Colonic mucosa (tissue), 4 donors: ENCODE data around the gene ISG15. TPM values are rescaled to one million over a fixed set of nuclear protein-coding genes. Genes with fewer than 3 reads are reported as not detected.
A peak's percentile ranks its signal among the peaks of the same experiment; 100 is the strongest.
"Not testable (repeated sequence)": the region's sequence is repeated elsewhere in the genome, so short reads cannot be mapped to it uniquely, and the experiment has no call there.

Source experiments
- DNase-seq: peaks from one replicate; pipeline ENCODE4 v3.0.0-alpha.2; 2020
- H3K27ac ChIP-seq: fragments of 200-600 bp; one replicate; pipeline ENCODE4 v1.8.0; 2021
- H3K27me3 ChIP-seq: fragments of 200-600 bp; one replicate; pipeline ENCODE4 v1.8.0; 2021
- H3K36me3 ChIP-seq: fragments of 200-600 bp; one replicate; pipeline ENCODE4 v1.8.0; 2021
- H3K4me1 ChIP-seq: fragments of 200-600 bp; one replicate; pipeline ENCODE4 v1.8.0; 2021; ENCODE audit warnings: mild to moderate bottlenecking
- H3K4me3 ChIP-seq: fragments of 200-600 bp; one replicate; pipeline ENCODE4 v1.8.0; 2021
- H3K9ac ChIP-seq, 2 donors: one replicate each; pipeline ENCODE4 v1.7.0; 2013; ENCODE audit warnings: control low read depth in 2 of 2, low read depth in 2 of 2, low read length in 2 of 2
- H3K9me3 ChIP-seq: fragments of 200-600 bp; one replicate; pipeline ENCODE4 v1.8.0; 2021
- CTCF ChIP-seq: fragments of 200-600 bp; IDR thresholded peaks from one replicate; pipeline ENCODE4 v1.8.0; 2022; ENCODE audit warnings: antibody characterized with exemption, mild to moderate bottlenecking
- intact Hi-C: fragments of 100-400 bp; cut with DNase I; formaldehyde crosslinking; loops from one replicate; pipeline ENCODE4 v1.14.1; 2022
- total RNA-seq, 2 donors: library from RNA; stranded (reverse); fragmentation: NEBNext Ultra II Directional in 1 of 2; extraction: Animal tissue kit (Norgen Biotek cat#: 25700) in 1 of 2; gene quantifications; one replicate each; pipeline ENCODE4 v1.2.1, GENCODE V29; 2021
- donor health status: healthy.
- donor health status: DM: no; HTN: no; CAD: no.
- donor health status: DM: no; HTN: no; CAD: no.

Gene ISG15
- total RNA-seq, 2 donors from 2014 or later = 21.9 to 25.2 TPM

- no peak overlapping the region for H3K9ac ChIP-seq
- TF ChIP-seq CTCF = no peak
- no peak overlapping the region for H3K4me3 ChIP-seq
- no peak overlapping the region for H3K27ac ChIP-seq
- no peaks in the 10 kb centered on the region for H3K9me3 ChIP-seq
- intact Hi-C loops = no loop called here
- peaks cover 6% of the 10 kb centered on the region for H3K4me1 ChIP-seq
- no peaks in the 10 kb centered on the region for H3K27me3 ChIP-seq
- no peak for DNase-seq
- no peaks in the 10 kb centered on the region for H3K36me3 ChIP-seq
These were observed 14.5 kb downstream of the ISG15 start for GRCh38 chr1:1027791-1028190.

- H3K4me1 ChIP-seq, H3K27ac ChIP-seq, H3K4me3 ChIP-seq, H3K36me3 ChIP-seq, intact Hi-C loops, H3K9ac ChIP-seq, DNase-seq, H3K9me3 ChIP-seq: not testable (repeated sequence)
- H3K27me3 ChIP-seq = peaks cover 10% of the 10 kb centered on the region
These were observed 17.8 kb downstream of the ISG15 start for GRCh38 chr1:1030867-1031658.

DNA sequence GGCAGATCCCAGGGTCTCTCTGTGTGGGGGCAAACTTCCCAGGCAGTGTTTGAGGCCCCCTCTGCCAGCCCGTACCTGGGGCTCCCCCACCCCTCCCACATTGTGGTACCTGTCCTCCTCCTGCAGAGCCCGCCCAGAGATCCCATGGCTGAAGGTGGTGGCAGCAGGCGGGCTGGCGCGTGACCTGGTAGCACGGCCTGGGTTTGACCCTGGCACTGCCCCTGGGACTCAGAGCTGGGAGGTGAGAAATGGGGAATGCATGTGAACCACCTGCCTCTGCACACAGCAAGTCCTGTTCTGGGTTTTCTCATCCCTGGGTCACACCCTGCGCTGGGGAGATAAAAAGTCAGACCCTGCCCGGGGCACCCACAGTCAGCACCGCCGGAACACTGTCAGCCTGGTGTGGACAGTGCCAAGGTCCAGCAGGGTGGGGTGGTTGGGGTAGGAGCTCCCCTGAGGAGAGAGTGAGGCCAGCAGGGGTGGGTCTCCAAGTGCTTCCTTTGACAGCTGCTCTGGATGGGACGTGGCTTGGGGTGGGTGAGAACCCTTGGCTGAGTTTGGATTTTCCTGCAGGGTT is 18.4 kb downstream of the ISG15 start:
- H3K4me3 ChIP-seq = no peak overlapping the region
- intact Hi-C loops = no loop called here
- H3K36me3 ChIP-seq = no peaks in the 10 kb centered on the region
- H3K9ac ChIP-seq = no peak overlapping the region
- H3K9me3 ChIP-seq = no peaks in the 10 kb centered on the region
- H3K4me1 ChIP-seq = peaks cover 7% of the 10 kb centered on the region
- DNase-seq = no peak
- TF ChIP-seq CTCF = no peak
- no peak overlapping the region for H3K27ac ChIP-seq
- peaks cover 10% of the 10 kb centered on the region for H3K27me3 ChIP-seq

GRCh38 chr1:1032424-1032823 is 19.1 kb downstream of the ISG15 start:
- peak overlapping the region; percentile 41 for H3K4me3 ChIP-seq
- peaks cover 10% of the 10 kb centered on the region for H3K27me3 ChIP-seq
- peaks cover 7% of the 10 kb centered on the region for H3K4me1 ChIP-seq
- no peak for DNase-seq
- no peaks in the 10 kb centered on the region for H3K9me3 ChIP-seq
- no peak overlapping the region for H3K27ac ChIP-seq
- no peaks in the 10 kb centered on the region for H3K36me3 ChIP-seq
- TF ChIP-seq CTCF = no peak
- peak overlapping the region in 1 of 2 donors; percentile 40 for H3K9ac ChIP-seq
- intact Hi-C loops = no loop called here

DNA sequence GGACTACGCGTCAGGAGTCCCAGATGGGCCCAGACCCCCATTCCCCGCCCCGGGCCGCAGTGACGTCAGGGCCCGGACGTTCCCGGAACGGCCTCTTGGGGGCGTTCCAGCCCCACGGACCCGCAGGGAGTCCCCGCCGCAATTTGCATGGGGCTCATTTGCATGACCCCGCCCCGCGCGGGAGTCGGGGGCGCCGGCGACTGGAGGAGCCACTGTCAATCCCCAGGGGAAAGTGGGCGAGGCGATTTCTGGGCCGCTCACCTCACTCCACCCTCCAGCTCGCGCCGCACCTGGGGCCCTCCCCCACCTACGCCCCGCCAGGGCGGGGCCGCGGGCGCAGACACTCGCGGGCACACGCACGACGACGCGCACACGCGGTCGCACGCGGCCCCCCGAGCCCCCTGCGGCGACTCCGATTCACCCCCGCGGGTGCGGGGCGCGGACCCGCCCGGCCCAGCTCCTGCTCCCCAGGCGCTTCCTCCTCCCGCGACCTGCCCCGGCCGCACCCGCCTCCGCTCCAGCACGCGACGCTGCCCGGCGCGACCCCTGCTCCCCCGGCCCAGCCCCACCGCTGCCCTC is 19.8 kb downstream of the ISG15 start:
- intact Hi-C loops = no loop called here
- Histone ChIP-seq H3K27me3 (peaks cover 10% of the 10 kb centered on the region), H3K36me3 (no peaks in the 10 kb centered on the region)

More for the DNA sequence above, 19.8 kb downstream of the ISG15 start:
- Histone ChIP-seq H3K9me3 (no peaks in the 10 kb centered on the region), H3K27ac (no peak overlapping the region), H3K4me1 (peaks cover 7% of the 10 kb centered on the region), H3K4me3 (peak overlapping the region; percentile 41), H3K9ac (no peak overlapping the region)
- TF ChIP-seq CTCF = peak; percentile 68
- DNase-seq = peak; percentile 91
